WTC11 (cell line): ENCODE measurements around the gene DNAJA4. TPM values are rescaled to one million over a fixed set of nuclear protein-coding genes. Genes with fewer than 3 reads are reported as not detected.

Source experiments
- ATAC-seq: fragments of 200-7000 bp; cut with Tn5 transposase; 2 replicates; pipeline ENCODE4 v1.10.0; 2021; ENCODE audit warnings: mild to moderate bottlenecking, moderate library complexity
- CTCF ChIA-PET: fragments of 300-600 bp; sonication (Branson Sonifier 250); formaldehyde crosslinking; loops from one replicate; lab custom pipeline; 2021; ENCODE audit warnings: antibody characterized with exemption; lab: Charles Lee
- POLR2A ChIA-PET: fragments of 350-600 bp; sonication (Branson Sonifier 250); formaldehyde crosslinking; loops from one replicate; lab custom pipeline; 2021; ENCODE audit warnings: antibody characterized with exemption; lab: Charles Lee
- DNase-seq: peaks from one replicate; pipeline ENCODE4 v3.0.0; 2021; ENCODE audit warnings: low spot score
- H3K27ac Mint-ChIP-seq: 2 replicates; pipeline ENCODE4 v1.8.0; 2021; ENCODE audit warnings: mixed read lengths
- H3K27me3 Mint-ChIP-seq: 2 replicates; pipeline ENCODE4 v1.8.0; 2021; ENCODE audit warnings: low read depth, mild to moderate bottlenecking, moderate library complexity, mixed read lengths
- H3K36me3 Mint-ChIP-seq: 2 replicates; pipeline ENCODE4 v1.8.0; 2021; ENCODE audit warnings: mixed read lengths
- H3K4me1 Mint-ChIP-seq: 2 replicates; pipeline ENCODE4 v1.8.0; 2022; ENCODE audit warnings: mixed read lengths
- H3K4me3 Mint-ChIP-seq: 2 replicates; pipeline ENCODE4 v1.8.0; 2021; ENCODE audit warnings: mild to moderate bottlenecking, moderate library complexity, mixed read lengths
- H3K9me3 Mint-ChIP-seq: 2 replicates; pipeline ENCODE4 v1.8.0; 2021; ENCODE audit warnings: mixed read lengths
- ARID4B ChIP-seq: sonication (generic); formaldehyde crosslinking; IDR thresholded peaks from 2 replicates; pipeline ENCODE4 v1.8.0; 2023; ENCODE audit warnings: missing genetic modification reagents, mild to moderate bottlenecking, borderline replicate concordance
- CBFB ChIP-seq: sonication (generic); formaldehyde crosslinking; IDR thresholded peaks from 2 replicates; pipeline ENCODE4 v1.8.1; 2022; ENCODE audit warnings: mild to moderate bottlenecking, low read depth, missing genetic modification reagents
- ELF4 ChIP-seq: sonication (generic); formaldehyde crosslinking; IDR thresholded peaks from 2 replicates; pipeline ENCODE4 v1.8.1; 2022; ENCODE audit warnings: low read depth, mild to moderate bottlenecking, moderate library complexity, missing genetic modification reagents
- ETV6 ChIP-seq: sonication (generic); formaldehyde crosslinking; IDR thresholded peaks from 2 replicates; pipeline ENCODE4 v1.8.1; 2022; ENCODE audit warnings: mild to moderate bottlenecking, missing genetic modification reagents
- FOXP4 ChIP-seq: sonication (generic); formaldehyde crosslinking; IDR thresholded peaks from 2 replicates; pipeline ENCODE4 v1.8.0; 2022; ENCODE audit warnings: mild to moderate bottlenecking, missing genetic modification reagents
- GABPB1 ChIP-seq: sonication (generic); formaldehyde crosslinking; IDR thresholded peaks from 2 replicates; pipeline ENCODE4 v1.8.1; 2023; ENCODE audit warnings: mild to moderate bottlenecking, missing genetic modification reagents
- HMGA2 ChIP-seq: fragments of 250-450 bp; sonication (Bioruptor Pico); IDR thresholded peaks from 2 replicates; pipeline ENCODE4 v1.4.0; 2021; ENCODE audit warnings: mild to moderate bottlenecking, moderate library complexity
- IRF2 ChIP-seq: sonication (generic); formaldehyde crosslinking; IDR thresholded peaks from 2 replicates; pipeline ENCODE4 v1.8.0; 2022; ENCODE audit warnings: low read depth, missing genetic modification reagents, borderline replicate concordance
- MYBL2 ChIP-seq: sonication (generic); formaldehyde crosslinking; IDR thresholded peaks from 2 replicates; pipeline ENCODE4 v1.8.1; 2023; ENCODE audit warnings: mild to moderate bottlenecking, moderate library complexity, missing genetic modification reagents
- NFE2L1 ChIP-seq: sonication (generic); formaldehyde crosslinking; IDR thresholded peaks from 2 replicates; pipeline ENCODE4 v1.8.1; 2023; ENCODE audit warnings: missing genetic modification reagents
- PREB ChIP-seq: sonication (generic); formaldehyde crosslinking; IDR thresholded peaks from 2 replicates; pipeline ENCODE4 v1.8.1; 2022; ENCODE audit warnings: mild to moderate bottlenecking, missing genetic modification reagents, moderate library complexity, borderline replicate concordance
- SP1 ChIP-seq: sonication (generic); formaldehyde crosslinking; conservative IDR thresholded peaks from 2 replicates; pipeline ENCODE4 v1.8.1; 2022; ENCODE audit warnings: missing genetic modification reagents
- TEAD1 ChIP-seq: sonication (generic); formaldehyde crosslinking; IDR thresholded peaks from 2 replicates; pipeline ENCODE4 v1.8.0; 2022; ENCODE audit warnings: mild to moderate bottlenecking, missing genetic modification reagents
- TEAD4 ChIP-seq: sonication (generic); formaldehyde crosslinking; IDR thresholded peaks from 2 replicates; pipeline ENCODE4 v1.8.0; 2022; ENCODE audit warnings: mild to moderate bottlenecking, missing genetic modification reagents
- total RNA-seq: library from RNA; stranded (reverse); gene quantifications from 3 replicates; pipeline ENCODE4 v1.2.3, GENCODE V29; 2021
- TF ChIP-seq, protein P1 (sequence below): sonication (generic); formaldehyde crosslinking; conservative IDR thresholded peaks from 2 replicates; pipeline ENCODE4 v1.8.1; 2022; ENCODE audit warnings: mild to moderate bottlenecking, missing genetic modification reagents
- TF ChIP-seq, protein P2 (sequence below): fragments of 250-450 bp; sonication (Bioruptor Pico); IDR thresholded peaks from 2 replicates; pipeline ENCODE4 v1.9.0; 2021; ENCODE audit warnings: mild to moderate bottlenecking
- TF ChIP-seq, protein P3 (sequence below): fragments of 250-450 bp; sonication (Bioruptor Pico); conservative IDR thresholded peaks from 2 replicates; pipeline ENCODE4 v1.9.0; 2021; ENCODE audit warnings: mild to moderate bottlenecking

Gene DNAJA4
- total RNA-seq, 1 experiment from 2014 or later, result 7.8 TPM

- TF ChIP-seq ETV6 (CRISPR knock-in tag) (no peak), MYBL2 (no peak), NFE2L1 (no peak), ARID4B (CRISPR knock-in tag) (no peak), FOXP4 (CRISPR knock-in tag) (no peak)
- TF ChIP-seq, protein P1, sequence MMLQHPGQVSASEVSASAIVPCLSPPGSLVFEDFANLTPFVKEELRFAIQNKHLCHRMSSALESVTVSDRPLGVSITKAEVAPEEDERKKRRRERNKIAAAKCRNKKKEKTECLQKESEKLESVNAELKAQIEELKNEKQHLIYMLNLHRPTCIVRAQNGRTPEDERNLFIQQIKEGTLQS (CRISPR knock-in tag), result no peak
Measured at GRCh38 chr15:78247911-78248310, 16.5 kb upstream of the DNAJA4 start (continued).

DNA sequence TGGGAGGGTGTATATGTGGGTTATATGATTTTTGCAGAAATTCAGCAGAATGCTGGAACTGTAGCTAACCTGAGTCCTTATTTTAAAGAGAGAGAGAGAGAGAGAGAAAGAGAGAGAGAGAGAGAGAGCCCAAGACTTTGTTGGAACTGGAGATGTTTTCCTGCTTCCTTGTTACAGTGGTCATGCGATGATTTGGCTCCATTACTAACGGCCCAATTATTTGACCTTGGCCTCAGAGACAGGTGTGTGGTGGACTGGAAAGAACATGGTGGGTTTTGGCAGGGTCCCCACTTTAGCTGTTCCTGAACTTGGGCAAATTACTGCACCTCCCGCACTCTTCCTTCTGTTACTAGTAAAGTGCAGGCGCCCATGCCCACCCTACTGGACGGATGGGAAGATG is 15.2 kb upstream of the DNAJA4 start:
- CTCF ChIA-PET, result interaction anchor here (1.1 kb wide), 1 partner anchor 9 kb away, joined by 3 read pairs; no protein-coding TSS in a partner anchor

More for the DNA sequence above, 15.2 kb upstream of the DNAJA4 start:
- DNase-seq (no peak), ATAC-seq (no peak)
- H3K27ac Mint-ChIP-seq, result no peak overlapping the region
- H3K9me3 Mint-ChIP-seq, result peaks cover 13% of the 10 kb centered on the region
- H3K27me3 Mint-ChIP-seq, result peaks cover 3% of the 10 kb centered on the region
- no peak overlapping the region for H3K4me3 Mint-ChIP-seq
- POLR2A ChIA-PET, result no interaction called here
- TF ChIP-seq SP1 (no peak), TEAD4 (CRISPR knock-in tag) (no peak), ELF4 (CRISPR knock-in tag) (no peak), GABPB1 (CRISPR knock-in tag) (no peak), HMGA2 (no peak), TEAD1 (CRISPR knock-in tag) (no peak), PREB (CRISPR knock-in tag) (no peak), IRF2 (no peak), CBFB (CRISPR knock-in tag) (no peak)
- TF ChIP-seq, protein P2, sequence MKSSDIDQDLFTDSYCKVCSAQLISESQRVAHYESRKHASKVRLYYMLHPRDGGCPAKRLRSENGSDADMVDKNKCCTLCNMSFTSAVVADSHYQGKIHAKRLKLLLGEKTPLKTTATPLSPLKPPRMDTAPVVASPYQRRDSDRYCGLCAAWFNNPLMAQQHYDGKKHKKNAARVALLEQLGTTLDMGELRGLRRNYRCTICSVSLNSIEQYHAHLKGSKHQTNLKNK, result no peak
- TF ChIP-seq, protein P3, sequence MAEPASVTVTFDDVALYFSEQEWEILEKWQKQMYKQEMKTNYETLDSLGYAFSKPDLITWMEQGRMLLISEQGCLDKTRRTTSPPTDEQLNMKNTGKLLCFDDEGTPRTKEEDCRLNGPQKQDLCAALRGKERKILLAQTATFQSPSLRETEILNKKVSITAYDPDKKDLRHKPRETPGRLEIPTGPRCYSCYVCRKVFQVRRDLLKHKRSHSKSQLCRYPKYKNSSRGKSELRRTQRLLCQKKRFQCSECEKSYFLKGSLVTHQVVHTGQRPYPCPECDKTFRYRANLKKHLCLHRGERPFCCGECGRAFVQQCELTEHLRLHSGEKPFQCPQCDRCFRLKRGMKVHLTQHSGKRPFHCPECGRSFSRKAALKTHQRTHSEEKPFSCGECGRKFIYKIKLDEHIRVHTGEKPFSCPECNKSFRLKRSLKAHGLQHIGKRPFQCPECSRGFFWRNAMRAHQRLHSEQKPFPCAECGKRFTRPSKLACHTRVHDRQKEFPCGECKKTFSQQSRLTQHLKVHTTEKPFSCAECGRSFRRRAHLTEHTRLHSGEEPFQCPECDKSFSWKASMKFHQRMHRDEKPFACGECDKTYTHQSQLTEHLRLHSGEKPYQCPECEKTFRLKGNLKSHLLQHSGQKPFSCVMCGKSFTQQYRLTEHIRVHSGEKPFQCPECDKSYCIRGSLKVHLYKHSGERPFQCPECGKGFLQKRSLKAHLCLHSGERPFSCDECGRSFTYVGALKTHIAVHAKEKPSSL, result no peak
- peaks cover 4% of the 10 kb centered on the region; the same call in 1 of the 2 replicates for H3K4me1 Mint-ChIP-seq
- H3K36me3 Mint-ChIP-seq, result peaks cover 5% of the 10 kb centered on the region
